GM12878 (cell line): ENCODE measurements around the gene PLK4.

Source experiments
- ETV6 ChIP-seq, 2 experiments: fragments of 450-650 bp in 1 of 2; IDR thresholded peaks in 1 of 2; conservative IDR thresholded peaks in 1 of 2; 2 replicates each; pipeline ENCODE4 v1.6.1; 2014; ENCODE audit warnings: antibody characterized with exemption in 1 of 2, borderline replicate concordance in 1 of 2, low read depth in 1 of 2, mild to moderate bottlenecking in 1 of 2, moderate library complexity in 1 of 2
- EZH2 ChIP-seq: IDR thresholded peaks from 2 replicates; pipeline ENCODE4 v1.6.1; 2012; ENCODE audit warnings: low read depth, mild to moderate bottlenecking, control low read depth, inconsistent platforms, low read length, borderline replicate concordance; ENCODE audit not compliant: control insufficient read depth
- FOS ChIP-seq: IDR thresholded peaks from 3 replicates; pipeline ENCODE4 v1.6.1; 2011; ENCODE audit warnings: borderline replicate concordance; ENCODE audit not compliant: insufficient read length; ENCODE audit errors: extremely low read depth
- POLR2A ChIP-seq: IDR thresholded peaks from 2 replicates; pipeline ENCODE4 v1.6.1; 2011; ENCODE audit warnings: low read depth, mild to moderate bottlenecking, low read length
- SMAD1 ChIP-seq: fragments of 450-650 bp; IDR thresholded peaks from 2 replicates; pipeline ENCODE4 v1.6.1; 2018; ENCODE audit warnings: mild to moderate bottlenecking, low read depth; ENCODE audit not compliant: partially characterized antibody
- SMC3 ChIP-seq: IDR thresholded peaks from 2 replicates; pipeline ENCODE4 v1.6.1; 2011; ENCODE audit warnings: low read length, improper control_type of control experiment, borderline replicate concordance
- TF ChIP-seq, protein P1 (sequence below): IDR thresholded peaks from 2 replicates; pipeline ENCODE4 v1.6.1; 2012; ENCODE audit warnings: mild to moderate bottlenecking, low read depth, low read length
- TF ChIP-seq, protein P2 (sequence below): fragments of 450-650 bp; IDR thresholded peaks from 2 replicates; pipeline ENCODE4 v1.6.1; 2017; ENCODE audit warnings: mild to moderate bottlenecking
- TF ChIP-seq, protein P3 (sequence below), 3 experiments: IDR thresholded peaks in 2 of 3; conservative IDR thresholded peaks in 1 of 3; 2 replicates each; pipeline ENCODE4 v1.5.1; 2011; ENCODE audit warnings: low read depth in 3 of 3, low read length in 3 of 3, mild to moderate bottlenecking in 3 of 3, control low read depth in 2 of 3, moderate library complexity in 2 of 3, inconsistent platforms in 1 of 3, mixed read lengths in 1 of 3; ENCODE audit not compliant: control insufficient read depth in 2 of 3, insufficient read depth in 1 of 3; ENCODE audit errors: extremely low read depth in 1 of 3

DNA sequence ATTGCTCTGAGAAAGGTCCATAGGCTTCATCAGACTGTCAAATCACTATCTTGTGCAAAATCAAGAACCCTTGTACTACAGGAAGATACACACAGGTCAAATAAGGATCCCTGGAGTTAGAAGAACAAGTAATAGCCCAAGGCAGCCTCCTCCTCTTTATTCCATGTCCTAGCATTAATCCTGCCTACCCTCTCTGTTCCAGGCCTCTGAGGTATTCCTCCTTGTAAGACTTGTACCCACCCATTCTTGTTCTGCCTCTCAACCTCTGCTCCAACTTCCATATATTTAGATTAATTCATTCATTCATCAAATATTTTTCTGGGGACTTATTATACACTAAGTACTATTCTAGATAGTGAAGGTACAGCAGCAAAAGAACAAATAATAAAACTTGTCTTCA lies 10.4 kb upstream of the PLK4 start:
- TF ChIP-seq EZH2 (no peak), SMC3 (no peak), SMAD1 (no peak), ETV6 (conservative IDR thresholded peaks at IDR 0.05 in 1 of 2, IDR thresholded peaks at IDR 0.05 in 1 of 2; ENCODE audit: borderline replicate concordance in 1 of 2, low read depth in 1 of 2) (no peak), FOS (no peak), POLR2A (no peak)
- TF ChIP-seq, protein P1, sequence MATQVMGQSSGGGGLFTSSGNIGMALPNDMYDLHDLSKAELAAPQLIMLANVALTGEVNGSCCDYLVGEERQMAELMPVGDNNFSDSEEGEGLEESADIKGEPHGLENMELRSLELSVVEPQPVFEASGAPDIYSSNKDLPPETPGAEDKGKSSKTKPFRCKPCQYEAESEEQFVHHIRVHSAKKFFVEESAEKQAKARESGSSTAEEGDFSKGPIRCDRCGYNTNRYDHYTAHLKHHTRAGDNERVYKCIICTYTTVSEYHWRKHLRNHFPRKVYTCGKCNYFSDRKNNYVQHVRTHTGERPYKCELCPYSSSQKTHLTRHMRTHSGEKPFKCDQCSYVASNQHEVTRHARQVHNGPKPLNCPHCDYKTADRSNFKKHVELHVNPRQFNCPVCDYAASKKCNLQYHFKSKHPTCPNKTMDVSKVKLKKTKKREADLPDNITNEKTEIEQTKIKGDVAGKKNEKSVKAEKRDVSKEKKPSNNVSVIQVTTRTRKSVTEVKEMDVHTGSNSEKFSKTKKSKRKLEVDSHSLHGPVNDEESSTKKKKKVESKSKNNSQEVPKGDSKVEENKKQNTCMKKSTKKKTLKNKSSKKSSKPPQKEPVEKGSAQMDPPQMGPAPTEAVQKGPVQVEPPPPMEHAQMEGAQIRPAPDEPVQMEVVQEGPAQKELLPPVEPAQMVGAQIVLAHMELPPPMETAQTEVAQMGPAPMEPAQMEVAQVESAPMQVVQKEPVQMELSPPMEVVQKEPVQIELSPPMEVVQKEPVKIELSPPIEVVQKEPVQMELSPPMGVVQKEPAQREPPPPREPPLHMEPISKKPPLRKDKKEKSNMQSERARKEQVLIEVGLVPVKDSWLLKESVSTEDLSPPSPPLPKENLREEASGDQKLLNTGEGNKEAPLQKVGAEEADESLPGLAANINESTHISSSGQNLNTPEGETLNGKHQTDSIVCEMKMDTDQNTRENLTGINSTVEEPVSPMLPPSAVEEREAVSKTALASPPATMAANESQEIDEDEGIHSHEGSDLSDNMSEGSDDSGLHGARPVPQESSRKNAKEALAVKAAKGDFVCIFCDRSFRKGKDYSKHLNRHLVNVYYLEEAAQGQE, result no peak
- TF ChIP-seq, protein P2, sequence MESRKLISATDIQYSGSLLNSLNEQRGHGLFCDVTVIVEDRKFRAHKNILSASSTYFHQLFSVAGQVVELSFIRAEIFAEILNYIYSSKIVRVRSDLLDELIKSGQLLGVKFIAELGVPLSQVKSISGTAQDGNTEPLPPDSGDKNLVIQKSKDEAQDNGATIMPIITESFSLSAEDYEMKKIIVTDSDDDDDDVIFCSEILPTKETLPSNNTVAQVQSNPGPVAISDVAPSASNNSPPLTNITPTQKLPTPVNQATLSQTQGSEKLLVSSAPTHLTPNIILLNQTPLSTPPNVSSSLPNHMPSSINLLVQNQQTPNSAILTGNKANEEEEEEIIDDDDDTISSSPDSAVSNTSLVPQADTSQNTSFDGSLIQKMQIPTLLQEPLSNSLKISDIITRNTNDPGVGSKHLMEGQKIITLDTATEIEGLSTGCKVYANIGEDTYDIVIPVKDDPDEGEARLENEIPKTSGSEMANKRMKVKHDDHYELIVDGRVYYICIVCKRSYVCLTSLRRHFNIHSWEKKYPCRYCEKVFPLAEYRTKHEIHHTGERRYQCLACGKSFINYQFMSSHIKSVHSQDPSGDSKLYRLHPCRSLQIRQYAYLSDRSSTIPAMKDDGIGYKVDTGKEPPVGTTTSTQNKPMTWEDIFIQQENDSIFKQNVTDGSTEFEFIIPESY, result no peak
- TF ChIP-seq, protein P3, sequence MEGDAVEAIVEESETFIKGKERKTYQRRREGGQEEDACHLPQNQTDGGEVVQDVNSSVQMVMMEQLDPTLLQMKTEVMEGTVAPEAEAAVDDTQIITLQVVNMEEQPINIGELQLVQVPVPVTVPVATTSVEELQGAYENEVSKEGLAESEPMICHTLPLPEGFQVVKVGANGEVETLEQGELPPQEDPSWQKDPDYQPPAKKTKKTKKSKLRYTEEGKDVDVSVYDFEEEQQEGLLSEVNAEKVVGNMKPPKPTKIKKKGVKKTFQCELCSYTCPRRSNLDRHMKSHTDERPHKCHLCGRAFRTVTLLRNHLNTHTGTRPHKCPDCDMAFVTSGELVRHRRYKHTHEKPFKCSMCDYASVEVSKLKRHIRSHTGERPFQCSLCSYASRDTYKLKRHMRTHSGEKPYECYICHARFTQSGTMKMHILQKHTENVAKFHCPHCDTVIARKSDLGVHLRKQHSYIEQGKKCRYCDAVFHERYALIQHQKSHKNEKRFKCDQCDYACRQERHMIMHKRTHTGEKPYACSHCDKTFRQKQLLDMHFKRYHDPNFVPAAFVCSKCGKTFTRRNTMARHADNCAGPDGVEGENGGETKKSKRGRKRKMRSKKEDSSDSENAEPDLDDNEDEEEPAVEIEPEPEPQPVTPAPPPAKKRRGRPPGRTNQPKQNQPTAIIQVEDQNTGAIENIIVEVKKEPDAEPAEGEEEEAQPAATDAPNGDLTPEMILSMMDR (IDR thresholded peaks at IDR 0.05 in 2 of 3, conservative IDR thresholded peaks at IDR 0.05 in 1 of 3; ENCODE audit: control insufficient read depth in 2 of 3, extremely low read depth in 1 of 3, insufficient read depth in 1 of 3, low read depth in 3 of 3, low read length in 3 of 3), result no peak
